ENCODE data around the gene CASQ1.

Gene CASQ1

DNA sequence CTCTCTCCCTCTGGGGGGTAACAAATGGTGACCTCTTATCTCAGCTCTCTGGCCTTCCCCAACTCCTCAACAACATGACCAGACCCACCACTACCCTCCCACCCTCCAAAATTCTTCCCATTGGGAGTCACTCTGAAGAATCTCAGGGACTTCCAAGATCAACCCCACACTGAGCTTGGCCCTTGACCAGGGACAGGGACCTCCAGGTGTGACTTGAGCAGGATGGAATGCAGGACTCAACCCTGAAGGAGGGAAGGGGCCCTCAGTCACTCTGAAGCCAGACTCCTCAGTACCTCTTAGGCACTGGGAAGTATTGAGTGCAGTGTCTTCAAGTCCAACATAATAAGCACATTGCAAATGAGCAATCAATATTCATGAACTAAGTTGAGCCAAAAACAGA, 1.9 kb downstream of the CASQ1 start:
- H3K9me3 ChIP-seq (ENCODE audit: insufficient read depth, low read length) = no peaks in the 10 kb centered on the region
- no peak for DNase-seq (ENCODE audit: low read depth, low spot score)
- H3K27me3 ChIP-seq (ENCODE audit: insufficient read depth, insufficient read length) = no peaks in the 10 kb centered on the region
- no peak overlapping the region for H3K4me3 ChIP-seq (ENCODE audit: insufficient read length, low read depth)
- peaks cover 21% of the 10 kb centered on the region for H3K4me1 ChIP-seq (ENCODE audit: insufficient read depth, insufficient read length)
- H3K9ac ChIP-seq (ENCODE audit: insufficient read length, low read depth) = no peak overlapping the region
- no peak for TF ChIP-seq YY1 (IDR thresholded peaks at IDR 0.05; ENCODE audit: insufficient read depth, insufficient read length)
- no peak for TF ChIP-seq ZNF274 (IDR thresholded peaks at IDR 0.05; ENCODE audit: low read depth, low read length)
- no peaks in the 10 kb centered on the region for H3K36me3 ChIP-seq (ENCODE audit: insufficient read depth, insufficient read length, low read length)

- TF ChIP-seq YY1 (IDR thresholded peaks at IDR 0.05; ENCODE audit: insufficient read depth, insufficient read length) (no peak), ZNF274 (IDR thresholded peaks at IDR 0.05; ENCODE audit: low read depth, low read length) (no peak), SUZ12 (IDR thresholded peaks at IDR 0.05; ENCODE audit: extremely low read depth, insufficient read depth, insufficient read length) (no peak)
- no peaks in the 10 kb centered on the region for H3K9me3 ChIP-seq (ENCODE audit: insufficient read depth, low read length)
- H3K4me1 ChIP-seq (ENCODE audit: insufficient read depth, insufficient read length) = peaks cover 21% of the 10 kb centered on the region
- no peak overlapping the region for H3K9ac ChIP-seq (ENCODE audit: insufficient read length, low read depth)
- no peaks in the 10 kb centered on the region for H3K36me3 ChIP-seq (ENCODE audit: insufficient read depth, insufficient read length, low read length)
- H3K27me3 ChIP-seq (ENCODE audit: insufficient read depth, insufficient read length) = no peaks in the 10 kb centered on the region
- peak; percentile 94 for DNase-seq (ENCODE audit: low read depth, low spot score)
- no peak overlapping the region for H3K4me3 ChIP-seq (ENCODE audit: insufficient read length, low read depth)
Observed at GRCh38 chr1:160193091-160193819, 2.9 kb downstream of the CASQ1 start.

DNA sequence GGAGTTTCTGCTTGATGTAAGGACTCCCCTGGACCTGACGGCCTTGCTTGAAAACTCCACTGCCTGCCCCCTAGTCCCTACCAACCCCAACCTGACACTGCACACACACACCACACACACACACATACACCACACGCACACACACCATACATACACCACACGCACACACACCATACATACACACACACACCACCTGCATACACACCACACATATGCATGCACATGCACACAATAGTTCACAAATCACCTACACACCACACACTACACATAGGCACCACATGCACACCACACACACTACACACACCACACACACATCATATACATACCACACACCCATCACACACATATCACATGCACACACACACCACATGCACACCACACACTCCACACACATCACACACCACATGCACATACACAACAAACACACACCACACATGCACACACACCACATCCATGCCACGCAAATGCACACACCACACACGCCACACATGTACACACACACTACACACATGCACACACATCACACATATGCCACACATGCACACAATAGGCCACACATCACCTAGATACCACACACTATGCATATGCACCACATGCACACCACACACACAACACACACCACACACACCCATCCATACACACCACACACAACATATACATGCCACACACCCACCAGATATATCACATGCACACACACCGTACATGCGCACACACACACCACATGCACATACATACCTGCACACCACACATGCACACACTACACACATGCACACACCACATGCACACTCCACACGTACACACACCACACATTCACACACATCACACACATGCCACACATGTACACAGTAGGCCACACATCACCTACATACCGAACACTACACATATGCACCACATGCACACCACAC, 3.7 kb downstream of the CASQ1 start:
- no peaks in the 10 kb centered on the region for H3K36me3 ChIP-seq (ENCODE audit: insufficient read depth, insufficient read length, low read length)
- TF ChIP-seq YY1 (IDR thresholded peaks at IDR 0.05; ENCODE audit: insufficient read depth, insufficient read length) (no peak), ZNF274 (IDR thresholded peaks at IDR 0.05; ENCODE audit: low read depth, low read length) (no peak), SUZ12 (IDR thresholded peaks at IDR 0.05; ENCODE audit: extremely low read depth, insufficient read depth, insufficient read length) (no peak)
- no peak overlapping the region for H3K4me3 ChIP-seq (ENCODE audit: insufficient read length, low read depth)
- no peaks in the 10 kb centered on the region for H3K27me3 ChIP-seq (ENCODE audit: insufficient read depth, insufficient read length)
- no peak overlapping the region for H3K9ac ChIP-seq (ENCODE audit: insufficient read length, low read depth)
- H3K4me1 ChIP-seq (ENCODE audit: insufficient read depth, insufficient read length) = peaks cover 19% of the 10 kb centered on the region
- no peak for DNase-seq (ENCODE audit: low read depth, low spot score)
- H3K9me3 ChIP-seq (ENCODE audit: insufficient read depth, low read length) = no peaks in the 10 kb centered on the region

DNA sequence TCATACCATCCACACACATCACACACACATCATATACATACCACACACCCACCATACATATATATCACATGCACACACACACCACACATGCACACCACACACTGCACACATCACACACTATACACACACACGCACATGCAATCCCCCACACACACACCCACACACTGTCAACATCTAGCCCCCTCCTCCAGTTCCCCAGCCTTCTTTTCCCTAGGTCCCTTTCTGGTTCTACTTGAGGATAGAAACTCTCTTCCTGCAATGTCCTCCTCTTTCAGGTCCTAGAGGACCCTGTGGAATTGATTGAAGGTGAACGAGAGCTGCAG, 4.3 kb downstream of the CASQ1 start:
- H3K9ac ChIP-seq (ENCODE audit: insufficient read length, low read depth) = no peak overlapping the region
- no peaks in the 10 kb centered on the region for H3K27me3 ChIP-seq (ENCODE audit: insufficient read depth, insufficient read length)
- no peaks in the 10 kb centered on the region for H3K9me3 ChIP-seq (ENCODE audit: insufficient read depth, low read length)
- H3K4me1 ChIP-seq (ENCODE audit: insufficient read depth, insufficient read length) = peaks cover 15% of the 10 kb centered on the region
- no peaks in the 10 kb centered on the region for H3K36me3 ChIP-seq (ENCODE audit: insufficient read depth, insufficient read length, low read length)
- no peak for TF ChIP-seq SUZ12 (IDR thresholded peaks at IDR 0.05; ENCODE audit: extremely low read depth, insufficient read depth, insufficient read length)
- TF ChIP-seq ZNF274 (IDR thresholded peaks at IDR 0.05; ENCODE audit: low read depth, low read length) = no peak
- TF ChIP-seq YY1 (IDR thresholded peaks at IDR 0.05; ENCODE audit: insufficient read depth, insufficient read length) = no peak
- H3K4me3 ChIP-seq (ENCODE audit: insufficient read length, low read depth) = no peak overlapping the region
- DNase-seq (ENCODE audit: low read depth, low spot score) = no peak

DNA sequence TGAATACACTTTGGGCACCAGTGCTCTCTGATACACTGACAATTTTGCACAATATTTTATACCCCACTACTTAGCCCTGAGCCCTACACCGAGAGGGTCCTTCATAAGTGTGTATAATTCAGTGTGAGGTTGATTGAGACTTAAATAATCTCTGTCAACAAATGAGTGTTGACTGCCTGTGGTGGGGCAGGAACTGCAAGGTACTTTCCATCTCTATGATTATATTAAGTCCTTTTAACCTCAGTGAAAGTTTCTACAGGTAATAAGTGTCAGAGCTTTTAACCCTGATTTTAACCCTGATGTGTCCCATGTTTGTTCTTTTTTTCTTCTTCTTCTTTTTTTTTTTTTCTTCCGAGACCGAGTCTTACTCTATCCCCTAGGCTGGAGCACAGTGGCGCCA, 5.8 kb downstream of the CASQ1 start:
- DNase-seq (ENCODE audit: low read depth, low spot score) = no peak
- Histone ChIP-seq H3K27me3 (ENCODE audit: insufficient read depth, insufficient read length) (peaks cover 2% of the 10 kb centered on the region), H3K36me3 (ENCODE audit: insufficient read depth, insufficient read length, low read length) (no peaks in the 10 kb centered on the region), H3K9ac (ENCODE audit: insufficient read length, low read depth) (no peak overlapping the region), H3K4me3 (ENCODE audit: insufficient read length, low read depth) (no peak overlapping the region), H3K4me1 (ENCODE audit: insufficient read depth, insufficient read length) (peaks cover 15% of the 10 kb centered on the region), H3K9me3 (ENCODE audit: insufficient read depth, low read length) (no peaks in the 10 kb centered on the region)
- TF ChIP-seq SUZ12 (IDR thresholded peaks at IDR 0.05; ENCODE audit: extremely low read depth, insufficient read depth, insufficient read length) = no peak
- no peak for TF ChIP-seq YY1 (IDR thresholded peaks at IDR 0.05; ENCODE audit: insufficient read depth, insufficient read length)
- TF ChIP-seq ZNF274 (IDR thresholded peaks at IDR 0.05; ENCODE audit: low read depth, low read length) = no peak

DNA sequence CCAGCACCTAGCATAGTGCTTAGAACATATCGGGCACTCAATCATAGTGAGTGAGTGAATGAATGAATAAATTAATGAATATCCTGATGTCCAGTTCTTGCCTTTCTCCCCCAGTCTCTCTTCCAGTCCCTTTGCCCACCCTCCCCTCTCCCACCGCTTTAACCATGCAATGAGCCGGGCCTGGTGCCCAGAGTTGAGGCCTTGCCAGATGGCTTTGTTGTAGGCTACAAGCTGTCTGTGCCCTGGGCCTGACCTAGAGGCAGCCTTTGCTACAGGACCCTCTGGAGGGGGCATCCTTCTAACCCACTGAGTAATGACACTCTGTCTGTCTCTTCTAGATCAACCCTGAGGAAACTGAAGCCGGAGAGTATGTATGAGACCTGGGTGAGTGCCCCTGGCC, 6.9 kb downstream of the CASQ1 start:
- TF ChIP-seq YY1 (IDR thresholded peaks at IDR 0.05; ENCODE audit: insufficient read depth, insufficient read length) = no peak
- no peak for TF ChIP-seq SUZ12 (IDR thresholded peaks at IDR 0.05; ENCODE audit: extremely low read depth, insufficient read depth, insufficient read length)
- no peak for TF ChIP-seq ZNF274 (IDR thresholded peaks at IDR 0.05; ENCODE audit: low read depth, low read length)
- H3K36me3 ChIP-seq (ENCODE audit: insufficient read depth, insufficient read length, low read length) = no peaks in the 10 kb centered on the region
- peaks cover 9% of the 10 kb centered on the region for H3K4me1 ChIP-seq (ENCODE audit: insufficient read depth, insufficient read length)
- no peaks in the 10 kb centered on the region for H3K9me3 ChIP-seq (ENCODE audit: insufficient read depth, low read length)
- H3K9ac ChIP-seq (ENCODE audit: insufficient read length, low read depth) = no peak overlapping the region
- no peak for DNase-seq (ENCODE audit: low read depth, low spot score)
- no peak overlapping the region for H3K4me3 ChIP-seq (ENCODE audit: insufficient read length, low read depth)
- peaks cover 3% of the 10 kb centered on the region for H3K27me3 ChIP-seq (ENCODE audit: insufficient read depth, insufficient read length)

- TF ChIP-seq ZNF274 (IDR thresholded peaks at IDR 0.05; ENCODE audit: low read depth, low read length) (no peak), SUZ12 (IDR thresholded peaks at IDR 0.05; ENCODE audit: extremely low read depth, insufficient read depth, insufficient read length) (no peak), YY1 (IDR thresholded peaks at IDR 0.05; ENCODE audit: insufficient read depth, insufficient read length) (no peak)
- Histone ChIP-seq H3K27me3 (ENCODE audit: insufficient read depth, insufficient read length) (peaks cover 3% of the 10 kb centered on the region), H3K9me3 (ENCODE audit: insufficient read depth, low read length) (no peaks in the 10 kb centered on the region), H3K36me3 (ENCODE audit: insufficient read depth, insufficient read length, low read length) (peaks cover 3% of the 10 kb centered on the region), H3K9ac (ENCODE audit: insufficient read length, low read depth) (no peak overlapping the region), H3K4me1 (ENCODE audit: insufficient read depth, insufficient read length) (peaks cover 8% of the 10 kb centered on the region), H3K4me3 (ENCODE audit: insufficient read length, low read depth) (no peak overlapping the region)
- no peak for DNase-seq (ENCODE audit: low read depth, low spot score)
Observed at GRCh38 chr1:160200786-160201185, 10.4 kb downstream of the CASQ1 start.

Data from NT2/D1 (cell line).